ENCODE measurements around the gene NDRG4. TPM values are rescaled to one million over a fixed set of nuclear protein-coding genes. Genes with fewer than 3 reads are reported as not detected.
A peak's percentile ranks its signal among the peaks of the same experiment; 100 is the strongest.

NDRG4 gene
- total RNA-seq, 1 donor from 2014 or later: 4.4 TPM

DNA sequence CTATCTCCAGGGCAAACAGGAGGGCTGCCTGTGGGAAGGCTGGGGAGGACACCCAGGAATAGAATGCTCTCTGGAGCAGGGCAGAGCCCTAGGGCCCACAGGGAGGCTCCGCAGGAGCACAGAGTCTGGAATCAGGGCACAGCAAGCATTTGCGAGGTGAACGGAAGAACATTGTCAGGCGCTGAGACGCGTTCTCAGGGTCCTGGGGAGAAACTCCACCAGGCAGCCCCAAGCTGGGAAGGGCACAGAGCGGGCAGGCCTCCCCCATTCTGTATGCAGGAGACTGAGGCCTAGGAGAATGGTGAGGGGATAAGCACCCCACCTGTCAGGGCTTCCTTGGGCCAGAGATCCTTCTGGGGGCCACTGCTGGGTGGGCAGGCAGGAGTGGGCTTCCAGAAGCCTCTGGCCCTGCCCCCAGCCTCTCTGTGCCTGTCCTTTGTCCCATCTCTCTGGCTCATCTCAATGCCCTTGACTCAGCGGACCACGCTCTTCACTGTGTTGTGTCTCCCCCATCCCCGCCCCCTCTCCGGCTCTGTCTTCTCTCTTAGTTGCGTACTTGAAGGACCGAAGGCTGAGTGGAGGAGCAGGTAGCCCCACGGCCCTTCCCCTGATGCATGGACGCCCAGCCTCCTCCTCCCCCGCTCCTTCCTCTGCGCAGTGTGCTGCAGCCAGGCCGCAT, 10.3 kb downstream of the NDRG4 start:
- no peak for DNase-seq

DNA sequence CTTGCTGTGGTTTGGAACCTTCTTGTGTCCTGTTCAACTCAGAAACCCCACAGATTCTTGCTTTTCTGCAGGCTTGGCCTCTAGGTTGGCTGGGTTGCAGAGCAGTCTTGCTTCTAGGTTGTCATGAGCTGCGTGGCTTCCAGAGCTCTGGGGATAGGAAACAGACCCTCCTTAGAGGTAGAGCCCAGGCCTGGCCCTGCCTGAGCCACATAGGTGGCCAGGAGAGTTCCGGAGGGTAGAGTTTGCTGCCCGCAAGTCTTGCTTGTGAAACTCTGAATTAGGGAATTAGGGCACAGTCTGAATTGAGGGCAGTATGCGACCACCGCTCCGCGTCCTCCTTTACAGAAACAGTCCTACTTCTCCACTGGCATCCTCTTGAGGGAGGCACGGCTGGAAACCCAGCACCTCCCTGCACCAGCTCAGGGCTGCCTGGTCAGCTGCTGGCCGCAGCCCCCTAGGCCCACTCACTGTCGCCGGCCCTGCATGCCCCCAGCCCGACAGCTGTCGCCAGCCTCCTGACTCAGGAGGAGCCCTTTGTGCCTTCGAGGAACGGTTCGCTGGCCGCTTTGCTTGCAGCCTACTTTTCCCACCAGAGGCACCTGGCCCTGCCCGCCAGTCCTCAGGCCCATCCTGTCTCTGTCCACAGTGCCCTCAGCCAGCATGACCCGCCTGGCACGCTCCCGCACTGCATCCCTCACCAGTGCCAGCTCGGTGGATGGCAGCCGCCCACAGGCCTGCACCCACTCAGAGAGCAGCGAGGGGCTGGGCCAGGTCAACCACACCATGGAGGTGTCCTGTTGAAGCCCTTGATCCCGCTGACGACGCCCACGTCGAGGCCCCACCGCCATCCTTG, 11.1 kb downstream of the NDRG4 start:
- no peak for DNase-seq

DNA sequence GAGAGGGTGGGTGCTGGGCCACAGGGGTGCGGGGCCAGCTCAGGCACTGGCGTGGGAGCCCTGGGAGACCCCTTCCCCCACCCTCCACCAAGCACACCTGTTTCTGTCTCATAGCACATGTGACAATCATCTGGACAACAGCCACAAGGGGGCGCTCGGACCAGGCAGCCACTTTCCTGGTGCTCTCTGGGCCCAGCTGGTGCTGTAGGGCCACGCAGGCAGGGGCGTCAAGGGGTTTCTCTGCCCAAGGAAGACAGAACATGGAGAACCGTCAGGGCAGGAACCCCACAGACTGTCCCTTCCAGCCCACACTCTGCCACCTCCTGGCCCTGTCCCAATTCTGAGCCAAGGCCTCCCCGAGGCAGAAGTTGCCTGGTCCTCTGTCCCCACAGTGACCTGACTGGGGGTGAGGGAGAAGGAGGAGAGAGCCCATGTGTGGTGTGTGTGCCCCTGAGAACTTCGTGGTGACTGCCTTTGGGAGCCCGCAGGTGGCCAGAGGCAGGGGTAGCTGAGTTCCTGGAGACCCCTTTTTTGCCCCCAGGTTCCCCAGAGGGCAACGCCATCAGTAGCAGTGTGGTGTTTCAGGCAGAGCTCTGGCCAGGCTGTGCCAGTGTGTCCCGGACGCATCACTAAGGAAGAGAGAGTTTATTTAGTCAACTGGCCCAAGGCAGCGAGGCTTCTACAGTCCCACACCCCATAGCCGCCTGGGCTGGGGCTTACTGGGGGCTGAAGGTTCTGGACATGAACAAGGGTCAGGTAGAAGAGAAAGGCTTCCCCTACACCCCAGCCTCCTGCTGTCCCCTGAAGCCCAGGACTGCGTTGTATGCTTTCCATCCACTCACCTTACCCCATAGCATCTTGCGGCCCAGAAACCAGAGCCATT, 12.2 kb downstream of the NDRG4 start:
- no peak for DNase-seq

DNA sequence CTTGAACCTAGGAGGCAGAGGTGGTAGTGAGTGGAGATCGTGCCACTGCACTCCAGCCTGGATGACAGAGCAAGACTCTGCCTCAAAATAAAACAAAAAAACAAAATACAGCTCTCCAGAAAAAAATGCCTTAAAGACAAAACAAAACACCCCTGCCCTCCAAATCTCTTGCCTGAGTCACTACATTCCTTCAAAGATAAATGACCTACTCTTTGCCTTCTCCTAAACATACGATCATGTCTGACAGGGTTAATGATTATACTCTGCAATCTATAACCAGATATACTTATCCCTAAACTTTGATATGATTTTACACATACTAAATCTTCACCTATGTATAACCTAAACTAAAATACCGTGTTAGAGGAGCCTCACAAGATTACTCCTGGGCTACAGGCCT, 13.9 kb downstream of the NDRG4 start:
- DNase-seq: no peak

DNA sequence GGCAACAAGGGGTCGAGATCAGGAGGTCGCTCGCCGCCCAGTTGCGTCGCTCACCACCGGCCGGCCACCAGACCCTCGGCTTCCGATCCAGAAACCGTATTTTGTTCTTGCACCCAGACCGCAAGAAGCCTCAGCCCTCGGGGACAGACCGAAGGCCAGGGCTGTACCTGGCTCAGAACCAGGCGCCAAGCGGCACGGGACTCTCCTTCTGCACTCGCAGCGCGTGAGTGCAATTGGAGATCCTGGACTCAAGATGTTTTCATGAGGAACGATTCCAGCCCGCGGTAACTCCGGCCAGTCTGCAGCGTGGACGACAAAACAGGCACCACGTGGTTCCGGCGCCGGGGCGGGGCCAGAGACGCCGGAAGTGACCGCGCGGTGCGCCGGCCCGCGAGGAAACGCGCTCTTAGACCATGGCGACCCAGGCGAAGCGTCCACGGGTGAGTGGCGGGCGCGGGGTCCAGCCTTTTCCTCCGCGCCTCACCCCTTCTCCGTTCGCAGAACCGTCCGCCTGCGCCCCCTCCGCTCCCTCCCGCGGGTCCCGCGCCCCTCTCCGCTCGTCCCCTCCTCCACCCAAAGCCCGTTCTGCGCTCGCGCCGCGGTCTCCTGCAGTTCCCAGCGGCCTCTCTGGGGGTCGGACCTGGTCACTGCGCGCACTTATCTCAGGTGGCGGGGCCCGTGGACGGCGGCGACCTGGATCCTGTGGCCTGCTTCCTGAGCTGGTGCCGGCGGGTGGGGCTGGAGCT, 15.4 kb downstream of the NDRG4 start, which contains the start of gene SETD6:
SETD6 (plus strand) TSS at position 393 of the 746 bp plus-strand sequence; CDS start at position 414, 21 bp downstream.
- peak; percentile 76 for DNase-seq

DNA sequence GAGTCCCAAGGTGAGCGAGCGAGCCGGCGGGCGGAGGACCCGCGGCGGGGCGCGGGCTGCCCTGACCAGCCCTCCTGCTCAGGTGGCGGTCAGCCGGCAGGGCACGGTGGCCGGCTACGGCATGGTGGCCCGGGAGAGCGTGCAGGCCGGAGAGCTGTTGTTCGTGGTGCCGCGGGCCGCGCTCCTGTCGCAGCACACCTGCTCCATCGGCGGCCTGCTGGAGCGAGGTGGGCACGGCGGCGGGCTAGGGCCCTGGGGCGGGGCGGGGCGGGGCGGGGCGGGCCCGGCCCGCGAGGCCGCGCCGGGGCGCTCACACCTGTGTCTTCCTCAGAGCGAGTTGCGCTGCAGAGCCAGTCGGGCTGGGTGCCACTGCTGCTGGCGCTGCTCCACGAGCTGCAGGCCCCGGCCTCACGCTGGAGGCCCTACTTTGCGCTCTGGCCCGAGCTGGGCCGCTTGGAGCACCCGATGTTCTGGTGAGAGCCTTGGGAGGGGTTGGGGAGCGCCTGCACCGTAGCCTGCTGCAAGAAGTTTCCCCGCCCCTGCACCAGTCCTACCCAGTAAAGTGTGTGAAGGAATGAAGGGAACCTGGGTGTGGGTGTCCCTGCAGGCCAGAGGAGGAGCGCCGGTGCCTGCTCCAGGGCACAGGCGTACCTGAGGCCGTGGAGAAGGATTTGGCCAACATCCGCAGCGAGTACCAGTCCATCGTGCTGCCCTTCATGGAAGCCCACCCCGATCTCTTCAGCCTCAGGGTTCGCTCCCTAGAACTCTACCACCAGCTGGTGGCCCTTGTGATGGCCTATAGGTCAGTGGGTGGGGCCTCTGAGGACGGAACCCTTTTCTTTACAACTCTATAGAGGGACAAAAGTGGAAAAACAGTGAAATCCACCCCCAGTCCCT, 16.2 kb downstream of the NDRG4 start:
- DNase-seq: no peak

DNA sequence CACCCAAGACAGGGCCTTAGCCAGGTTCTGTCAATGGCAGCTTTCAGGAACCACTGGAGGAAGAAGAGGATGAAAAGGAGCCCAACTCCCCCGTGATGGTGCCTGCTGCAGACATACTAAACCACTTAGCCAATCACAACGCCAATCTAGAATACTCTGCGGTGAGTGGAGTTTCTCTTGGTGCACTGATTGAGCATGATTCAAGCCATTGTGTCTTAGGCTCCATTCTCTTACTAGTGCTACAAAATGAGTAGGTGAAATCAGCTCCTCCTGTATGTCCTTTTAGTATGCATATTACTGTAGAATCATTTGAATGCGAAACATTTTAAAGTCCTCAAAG, 16.8 kb downstream of the NDRG4 start:
- DNase-seq: no peak

DNA sequence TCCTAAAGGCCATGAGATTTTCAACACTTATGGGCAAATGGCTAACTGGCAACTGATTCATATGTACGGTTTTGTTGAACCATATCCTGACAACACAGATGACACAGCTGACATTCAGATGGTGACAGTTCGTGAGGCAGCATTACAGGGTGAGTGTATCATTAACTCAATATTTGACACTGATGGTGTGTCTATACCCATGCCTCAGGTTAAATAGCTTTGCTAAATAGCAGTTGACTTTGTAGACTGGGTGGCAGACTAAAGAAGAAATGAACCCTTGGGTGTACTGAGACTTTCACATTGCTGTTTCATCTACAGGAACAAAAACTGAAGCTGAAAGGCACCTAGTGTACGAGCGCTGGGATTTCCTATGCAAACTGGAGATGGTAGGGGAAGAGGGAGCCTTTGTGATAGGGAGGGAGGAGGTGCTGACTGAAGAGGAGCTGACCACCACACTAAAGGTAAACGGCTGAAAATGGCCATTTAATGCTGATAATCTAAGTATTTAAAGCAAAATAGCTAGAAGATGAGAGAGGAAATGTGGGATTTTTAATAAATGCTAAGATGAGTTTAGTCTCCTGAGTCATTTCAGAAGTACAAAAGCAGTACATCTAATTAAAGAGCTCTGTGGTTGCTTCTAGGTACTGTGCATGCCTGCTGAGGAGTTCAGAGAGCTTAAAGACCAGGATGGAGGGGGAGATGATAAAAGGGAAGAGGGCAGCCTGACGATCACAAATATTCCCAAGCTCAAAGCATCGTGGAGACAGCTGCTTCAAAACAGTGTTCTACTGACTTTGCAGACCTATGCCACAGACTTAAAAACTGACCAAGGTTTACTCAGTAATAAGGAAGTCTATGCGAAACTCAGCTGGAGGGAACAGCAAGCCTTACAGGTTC, 18.4 kb downstream of the NDRG4 start:
- no peak for DNase-seq

DNA sequence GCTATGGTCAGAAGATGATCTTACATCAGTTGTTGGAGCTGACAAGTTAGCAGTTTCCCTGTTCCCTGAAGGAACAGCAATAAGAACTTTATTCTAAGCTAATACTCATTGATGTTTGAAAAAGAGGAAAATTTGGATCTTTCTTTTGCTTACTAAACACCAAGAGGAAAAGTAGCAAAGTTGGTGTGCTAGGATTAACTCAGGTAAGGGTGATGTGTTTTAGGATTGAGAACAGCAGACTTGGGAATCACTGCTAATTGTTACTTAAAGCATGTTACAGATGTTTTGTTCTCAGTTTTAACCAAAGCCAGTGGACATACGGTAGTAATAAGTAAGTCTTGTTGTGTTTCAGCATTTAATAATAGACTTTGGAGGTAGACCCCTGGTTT, 19.0 kb downstream of the NDRG4 start:
- no peak for DNase-seq

DNA sequence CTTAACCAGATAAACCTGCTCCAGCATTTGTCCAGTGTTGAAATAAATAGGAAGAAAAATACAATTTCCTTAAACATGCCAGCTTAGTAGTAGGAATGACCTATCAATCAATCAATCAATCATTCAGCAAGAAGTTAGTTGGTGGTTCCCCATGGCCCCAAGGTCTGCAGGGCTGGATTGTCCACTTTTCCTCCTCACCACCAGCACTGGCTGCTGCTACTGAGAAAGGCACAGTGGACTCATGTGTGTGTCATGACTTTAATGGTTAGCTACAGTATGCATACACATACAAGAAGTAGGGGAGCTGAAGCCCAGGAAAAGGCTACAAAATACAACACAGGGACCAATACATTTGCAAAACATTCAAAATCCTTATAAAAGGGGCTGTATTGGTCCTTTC, 19.8 kb downstream of the NDRG4 start:
- DNase-seq: no peak

DNA sequence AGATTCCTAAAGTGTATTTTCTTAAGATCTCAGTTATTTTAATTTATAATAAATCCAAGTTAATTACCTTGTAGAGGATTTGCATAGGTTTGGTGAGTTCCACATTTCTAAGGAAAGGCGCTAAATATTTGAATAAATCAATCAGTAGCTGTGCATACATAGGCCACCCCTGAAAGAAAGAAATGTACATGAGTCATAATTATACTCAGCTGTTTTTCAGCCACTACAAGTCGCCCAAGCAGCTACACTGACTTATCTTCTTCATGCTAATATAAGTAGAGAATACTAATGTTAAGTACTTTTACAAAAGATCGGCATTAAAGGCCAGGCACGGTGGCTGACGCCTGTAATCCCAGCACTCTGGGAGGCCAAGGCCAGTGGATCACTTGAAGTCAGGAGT, 30.2 kb downstream of the NDRG4 start:
- DNase-seq: no peak

DNA sequence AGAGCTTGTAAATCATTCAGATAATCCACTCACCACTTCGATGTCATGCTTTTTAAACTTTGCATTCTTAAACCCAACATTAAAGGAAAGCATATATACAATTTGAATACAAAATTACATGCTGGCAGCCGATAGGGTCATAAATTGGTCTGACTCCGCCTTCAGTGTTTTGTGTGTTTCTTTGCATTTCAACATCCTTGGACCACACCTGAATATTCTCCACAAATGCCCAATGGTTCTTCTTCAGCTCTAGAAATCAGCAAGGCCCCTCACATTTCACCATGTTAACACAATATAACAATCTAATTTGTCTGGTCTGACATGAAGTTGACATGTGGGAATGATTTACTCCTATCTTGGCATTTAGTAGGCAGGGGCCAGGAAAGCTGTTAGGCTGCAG, 32.5 kb downstream of the NDRG4 start:
- DNase-seq: no peak

DNA sequence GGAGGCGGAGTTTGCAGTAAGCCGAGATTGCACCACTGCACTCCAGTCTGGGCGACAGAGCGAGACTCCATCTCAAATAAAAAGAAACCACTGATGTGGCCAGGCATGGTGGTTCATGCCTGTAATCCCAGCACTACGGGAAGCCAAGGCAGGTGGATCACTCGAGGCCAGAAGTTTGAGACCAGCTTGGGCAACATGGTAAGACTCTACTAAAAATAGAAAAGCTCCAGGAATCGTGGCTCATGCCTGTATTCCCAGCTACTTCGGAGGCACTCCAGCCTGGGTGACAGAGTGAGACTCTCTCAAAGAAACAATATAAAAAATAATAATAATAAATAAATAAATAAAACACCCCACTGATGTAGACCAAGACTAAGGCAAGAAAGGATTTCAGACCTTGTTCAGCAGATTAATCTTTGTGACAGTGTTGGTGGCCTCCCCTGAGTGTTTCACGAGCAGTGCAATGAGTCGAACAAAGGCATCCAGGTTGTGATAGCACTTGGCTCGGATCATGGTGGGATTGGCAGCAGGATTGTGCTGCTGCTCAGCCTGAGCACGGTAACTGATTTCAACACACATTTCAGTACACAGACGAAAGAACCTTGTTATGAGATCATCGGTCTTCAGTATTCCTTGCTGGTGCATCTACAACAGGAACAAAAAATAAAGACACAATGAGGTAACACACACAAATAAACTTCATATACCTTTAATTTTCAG, 34.0 kb downstream of the NDRG4 start:
- no peak for DNase-seq

DNA sequence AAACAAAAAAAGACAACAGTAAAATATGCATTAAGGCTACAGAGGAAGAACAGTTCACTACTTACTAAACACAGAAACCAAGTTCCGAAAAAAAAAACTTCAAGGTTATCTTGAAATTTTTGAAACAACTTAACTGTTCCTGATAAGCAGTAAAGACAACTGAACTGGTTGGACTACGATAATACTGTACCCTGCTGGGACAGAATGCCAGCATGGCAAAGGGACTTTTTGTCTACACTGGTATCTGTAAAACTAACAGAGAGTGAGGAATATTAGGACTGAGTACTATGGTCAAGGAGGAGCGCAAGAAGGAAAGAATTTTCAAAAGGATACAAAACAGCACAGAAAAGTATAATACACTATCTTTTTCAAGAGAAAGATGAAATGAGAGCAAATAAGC, 35.2 kb downstream of the NDRG4 start:
- DNase-seq: no peak

DNA sequence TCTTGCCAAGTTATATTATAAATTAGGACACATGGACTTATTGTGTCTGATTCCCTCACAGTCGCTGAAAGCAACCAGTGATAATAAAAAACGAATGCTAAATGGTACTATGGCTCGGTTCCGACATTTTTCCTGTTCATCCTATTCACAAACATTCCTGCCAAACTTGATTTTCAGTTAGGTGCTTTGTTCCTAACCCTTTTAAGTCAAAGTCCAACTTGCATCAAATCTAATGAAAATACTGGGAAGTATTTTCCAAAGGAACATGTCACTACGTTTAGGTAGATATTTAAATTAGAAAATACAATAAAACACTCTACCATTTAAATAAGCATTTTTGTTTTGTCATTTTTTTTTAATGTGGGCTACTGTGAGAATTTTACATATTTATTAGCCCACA, 36.3 kb downstream of the NDRG4 start:
- no peak for DNase-seq

DNA sequence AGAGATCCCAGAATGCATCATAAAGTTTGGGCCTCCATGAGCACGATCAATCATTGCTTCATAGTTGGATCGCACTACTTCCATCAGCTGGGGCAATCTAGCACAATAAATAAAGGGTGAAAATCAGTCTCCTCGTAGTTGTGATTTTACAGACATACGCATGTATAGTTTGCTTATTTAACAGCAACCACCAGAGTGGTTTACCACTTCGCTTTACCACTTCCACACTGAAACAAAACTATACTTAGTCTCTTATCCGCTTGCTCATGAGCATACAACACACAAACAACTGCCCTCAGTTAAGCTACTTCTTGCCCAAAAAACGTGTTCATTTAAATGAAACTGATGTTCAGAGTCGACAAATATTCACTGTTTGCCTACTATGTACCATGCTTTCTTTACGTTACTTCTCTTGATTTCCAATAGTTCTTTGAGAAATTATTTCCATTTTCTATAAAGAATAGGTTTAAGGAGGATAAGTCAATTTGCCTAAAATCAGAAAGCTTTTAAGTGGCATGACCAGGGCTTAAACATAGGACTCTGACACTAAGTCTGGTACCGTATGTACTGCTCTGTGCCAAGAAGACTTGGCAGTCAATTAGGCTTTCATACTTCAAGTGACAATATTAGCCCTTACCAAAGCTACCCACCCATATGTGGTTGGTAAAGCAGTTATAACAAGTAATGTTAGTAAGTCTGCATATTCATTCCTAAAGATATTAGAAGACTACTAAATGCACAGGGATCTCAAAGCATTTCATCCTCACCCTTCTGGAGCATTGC, 37.4 kb downstream of the NDRG4 start:
- no peak for DNase-seq

DNA sequence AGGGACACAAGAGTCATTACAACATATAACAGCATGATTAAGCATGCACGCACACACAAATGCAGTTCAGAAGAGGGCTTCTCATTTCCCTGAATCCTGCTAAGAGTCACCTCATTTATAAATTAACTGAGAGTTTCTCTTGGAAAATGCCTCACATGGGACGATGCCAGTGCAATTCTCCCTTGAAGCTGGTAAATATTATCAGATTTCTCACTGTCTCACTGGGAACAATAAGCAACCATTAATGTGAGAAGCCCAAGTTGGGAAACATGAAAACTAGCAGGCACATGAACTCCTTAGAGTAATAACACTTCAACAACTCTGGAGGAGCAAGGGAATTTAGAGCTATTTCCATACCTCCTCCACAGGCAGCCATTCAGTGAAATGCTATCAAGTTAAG, 41.8 kb downstream of the NDRG4 start:
- DNase-seq: no peak

DNA sequence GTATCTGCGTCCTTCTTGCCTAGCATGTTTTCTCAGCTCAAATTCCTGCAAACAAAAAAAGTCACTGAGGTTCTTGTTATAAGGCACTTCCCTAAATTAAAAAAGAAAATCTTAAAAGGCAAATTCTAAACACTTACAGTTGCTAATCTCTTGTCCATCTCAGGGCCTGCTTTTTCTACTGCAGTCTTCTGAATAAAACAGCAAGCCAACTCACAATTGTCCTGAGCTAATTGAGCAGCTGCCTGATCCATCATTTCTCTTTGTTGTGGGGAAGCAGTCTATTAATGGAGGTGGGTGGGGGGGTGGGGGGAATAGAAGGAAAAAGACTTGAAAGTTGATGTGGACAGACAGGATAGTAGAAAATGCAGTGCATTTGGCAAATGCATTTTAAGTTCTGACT, 42.3 kb downstream of the NDRG4 start:
- DNase-seq: no peak

DNA sequence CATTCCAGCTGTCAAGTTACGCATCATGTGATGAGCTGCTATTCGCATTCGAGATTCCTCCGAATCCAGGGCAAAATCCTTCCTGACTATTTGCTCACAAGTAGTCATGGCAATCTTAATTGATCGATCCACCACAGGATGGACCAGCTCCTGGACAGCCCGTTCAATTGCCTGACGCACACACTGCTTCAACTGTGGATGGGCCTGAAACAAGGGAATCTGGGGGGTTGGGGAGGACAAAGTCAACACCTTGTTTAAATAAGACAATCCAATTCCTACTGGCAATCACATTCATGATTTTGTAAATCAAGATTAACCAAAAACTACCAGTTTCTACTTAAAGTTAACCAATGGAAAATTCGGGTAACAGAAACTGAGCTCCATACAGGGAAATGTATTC, 43.7 kb downstream of the NDRG4 start:
- no peak for DNase-seq

Measured in skin of body (tissue), 2 donors.